GM21528 (cell line): ENCODE data around the gene PKN1.

ENCODE experiments used
- ATAC-seq: cut with Tn5 transposase; IDR thresholded peaks from one replicate; pipeline ENCODE4 v1.9.1; 2021; ENCODE audit warnings: mild to moderate bottlenecking, moderate library complexity; ENCODE audit not compliant: unreplicated experiment, low FRiP score

The PKN1 gene

DNA sequence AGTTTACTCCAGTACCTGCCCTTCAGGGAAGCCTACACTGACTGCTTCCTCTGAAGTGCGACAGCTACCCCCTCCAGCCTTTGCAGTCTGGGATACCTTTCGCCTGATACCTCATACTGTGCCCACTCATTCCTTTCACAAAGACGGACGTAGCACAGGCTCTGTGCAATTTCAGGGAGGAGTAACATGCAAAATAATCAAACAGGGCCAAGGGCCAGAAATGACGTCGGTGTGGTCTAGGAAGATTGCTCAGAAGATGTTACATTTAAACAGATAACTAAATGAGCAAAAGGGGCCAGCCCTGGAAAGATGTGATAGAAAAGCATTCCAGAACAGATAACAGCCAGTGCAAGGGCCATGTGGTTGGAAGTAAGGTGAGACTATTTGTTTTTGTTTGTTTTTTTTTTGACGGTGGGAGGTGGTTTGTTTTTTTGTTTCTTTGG, 7.4 kb upstream of the PKN1 start:
- ATAC-seq: no peak

- no peak for ATAC-seq
Measured at GRCh38 chr19:14427461-14427860, 5.6 kb upstream of the PKN1 start.

DNA sequence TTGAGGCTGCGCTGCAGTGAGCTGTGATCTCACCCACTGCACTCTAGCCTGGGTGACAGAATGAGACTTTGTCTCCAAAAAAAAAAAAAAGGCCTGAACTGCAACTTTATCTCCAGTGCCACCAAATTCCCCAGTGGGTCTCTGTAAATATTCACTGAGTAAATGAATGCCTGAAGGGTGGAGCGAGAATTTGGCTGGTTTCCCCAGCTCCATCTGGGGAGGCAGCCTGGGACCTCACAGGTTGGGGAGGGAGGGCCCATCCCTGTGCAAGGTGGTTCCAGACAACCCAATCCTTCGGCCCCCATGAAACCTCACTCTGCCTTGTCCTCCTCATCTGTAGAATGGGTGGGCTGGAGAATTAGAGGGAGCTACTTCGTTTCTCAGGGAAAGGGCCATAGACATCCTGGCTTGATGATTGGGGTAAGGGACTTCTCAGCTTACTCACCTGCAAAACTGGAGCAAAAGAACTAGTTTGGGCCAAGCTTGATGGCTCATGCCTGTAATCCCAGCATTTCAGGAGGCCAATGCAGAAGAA, 4.2 kb upstream of the PKN1 start:
- ATAC-seq: no peak

GRCh38 chr19:14430712-14431111, 2.4 kb upstream of the PKN1 start:
- ATAC-seq: no peak

DNA sequence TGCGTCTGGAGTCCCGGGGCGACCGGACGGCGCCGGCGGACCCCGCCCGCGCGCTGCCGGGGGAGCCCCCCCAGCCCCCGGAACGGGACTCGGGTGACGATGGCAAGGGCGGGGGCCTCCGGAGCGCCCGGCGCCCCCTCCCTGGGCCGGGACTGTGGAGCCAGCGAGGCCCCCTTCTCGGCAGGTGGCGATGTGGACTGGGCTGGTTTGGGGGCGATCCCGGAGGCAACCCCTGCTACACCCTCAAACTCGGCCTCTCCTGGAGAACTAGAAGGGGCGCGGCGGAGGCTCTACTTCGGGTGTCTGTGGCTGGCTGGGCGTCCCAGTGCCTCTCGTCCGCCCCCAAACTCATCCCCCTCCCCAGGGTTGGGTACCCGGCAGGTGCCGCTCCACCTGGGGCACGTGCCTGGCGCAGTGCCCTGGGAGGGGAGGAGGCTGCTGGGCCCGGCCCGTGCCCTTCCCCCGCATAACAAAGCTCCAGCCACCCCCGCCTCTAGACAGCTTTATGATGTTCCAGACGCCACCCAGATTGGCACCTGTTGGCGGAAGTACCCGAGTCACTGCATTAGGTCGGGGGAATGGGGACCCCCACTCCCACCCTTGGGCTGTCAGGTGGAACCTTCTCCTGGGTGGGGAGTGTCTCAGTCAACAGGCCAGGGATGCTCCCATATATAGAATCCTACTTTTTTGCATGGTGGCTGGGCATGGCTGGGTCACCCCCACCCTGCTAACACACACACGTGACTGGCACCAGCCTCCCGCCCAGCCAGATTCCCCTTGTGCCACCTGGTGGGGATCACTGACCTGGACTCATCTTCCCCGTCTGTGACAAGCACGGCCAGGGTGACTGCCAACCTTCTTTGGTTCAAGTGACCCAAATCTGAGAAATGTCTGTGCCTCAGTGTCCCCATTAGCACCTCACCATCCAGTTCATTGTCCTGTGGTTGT, 722 bp downstream of the PKN1 start:
- peak; percentile 22 for ATAC-seq

- no peak for ATAC-seq
Measured at GRCh38 chr19:14434543-14435319, 1.6 kb downstream of the PKN1 start.

DNA sequence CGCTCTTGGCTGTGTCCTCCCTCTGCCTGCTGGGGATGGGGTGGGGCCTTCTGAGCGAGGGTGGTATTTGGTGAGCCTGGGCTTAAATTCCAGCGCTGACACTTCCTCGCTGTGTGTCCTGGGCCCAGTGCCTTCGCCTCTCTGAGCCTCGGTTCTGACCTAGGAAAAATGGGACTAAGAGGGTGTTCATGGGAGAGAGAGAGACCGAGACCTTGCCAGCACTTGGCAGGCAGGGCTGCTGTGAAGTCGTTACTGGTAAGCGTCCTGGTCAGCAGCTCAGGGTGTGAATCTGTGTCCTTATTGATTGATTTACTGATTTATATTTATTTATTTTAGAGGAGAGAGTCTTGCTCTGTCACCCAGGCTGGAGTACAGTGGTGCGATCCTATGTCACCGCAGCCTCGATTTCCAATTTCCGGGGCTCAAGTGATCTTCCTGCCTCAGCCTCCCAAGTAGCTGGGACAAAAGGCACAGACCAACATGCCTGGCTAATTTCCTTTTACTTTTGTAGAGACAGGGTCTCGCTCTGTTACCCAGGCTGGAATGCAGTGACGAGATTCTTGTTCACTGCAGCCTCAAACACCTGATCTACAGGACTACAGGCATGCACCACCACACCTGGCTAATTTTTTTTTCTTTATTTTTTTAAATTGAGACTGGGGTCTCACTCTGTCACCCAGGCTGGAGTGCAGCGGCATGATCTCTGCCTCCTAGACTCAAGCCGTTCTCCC, 2.4 kb downstream of the PKN1 start:
- no peak for ATAC-seq

GRCh38 chr19:14437578-14438140, 4.6 kb downstream of the PKN1 start:
- ATAC-seq: no peak

GRCh38 chr19:14439014-14439413, 5.9 kb downstream of the PKN1 start:
- no peak for ATAC-seq

- peak; percentile 69 for ATAC-seq
Measured at GRCh38 chr19:14440049-14440448, 6.9 kb downstream of the PKN1 start.

DNA sequence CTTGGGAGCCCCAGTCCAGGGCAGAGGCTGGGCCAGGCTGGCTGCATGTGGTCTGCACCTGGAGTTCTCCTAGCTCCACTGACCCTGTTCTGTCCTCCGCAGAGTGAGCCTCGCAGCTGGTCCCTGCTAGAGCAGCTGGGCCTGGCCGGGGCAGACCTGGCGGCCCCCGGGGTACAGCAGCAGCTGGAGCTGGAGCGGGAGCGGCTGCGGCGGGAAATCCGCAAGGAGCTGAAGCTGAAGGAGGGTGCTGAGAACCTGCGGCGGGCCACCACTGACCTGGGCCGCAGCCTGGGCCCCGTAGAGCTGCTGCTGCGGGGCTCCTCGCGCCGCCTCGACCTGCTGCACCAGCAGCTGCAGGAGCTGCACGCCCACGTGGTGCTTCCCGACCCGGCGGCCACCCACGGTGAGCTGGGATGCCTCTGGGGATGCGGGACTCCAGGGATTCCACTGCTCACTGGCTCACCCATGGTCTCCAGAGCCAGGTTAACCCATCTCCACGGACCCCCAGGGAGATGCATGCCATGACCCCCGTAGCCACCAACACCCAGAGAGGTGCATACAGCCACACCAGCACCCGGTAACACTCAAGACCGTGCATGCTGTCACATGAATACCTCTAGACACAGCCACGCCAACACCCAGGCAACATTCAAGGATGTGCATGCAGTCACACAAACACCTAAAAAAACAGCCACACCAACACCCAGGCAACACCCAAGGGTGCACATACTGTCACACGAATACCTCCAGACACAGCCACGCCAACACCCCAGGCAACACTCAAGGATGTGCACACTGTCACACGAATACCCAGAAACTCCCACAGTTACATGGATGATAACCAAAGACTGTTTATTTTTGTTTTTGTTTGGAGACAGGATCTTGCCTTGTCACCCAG, 8.2 kb downstream of the PKN1 start:
- no peak for ATAC-seq

GRCh38 chr19:14442891-14443631, 10.0 kb downstream of the PKN1 start:
- no peak for ATAC-seq

GRCh38 chr19:14443632-14444216, 10.6 kb downstream of the PKN1 start:
- ATAC-seq: no peak

- ATAC-seq: no peak
Measured at GRCh38 chr19:14446336-14447036, 13.4 kb downstream of the PKN1 start.

- no peak for ATAC-seq
Measured at GRCh38 chr19:14449321-14449720, 16.2 kb downstream of the PKN1 start.

DNA sequence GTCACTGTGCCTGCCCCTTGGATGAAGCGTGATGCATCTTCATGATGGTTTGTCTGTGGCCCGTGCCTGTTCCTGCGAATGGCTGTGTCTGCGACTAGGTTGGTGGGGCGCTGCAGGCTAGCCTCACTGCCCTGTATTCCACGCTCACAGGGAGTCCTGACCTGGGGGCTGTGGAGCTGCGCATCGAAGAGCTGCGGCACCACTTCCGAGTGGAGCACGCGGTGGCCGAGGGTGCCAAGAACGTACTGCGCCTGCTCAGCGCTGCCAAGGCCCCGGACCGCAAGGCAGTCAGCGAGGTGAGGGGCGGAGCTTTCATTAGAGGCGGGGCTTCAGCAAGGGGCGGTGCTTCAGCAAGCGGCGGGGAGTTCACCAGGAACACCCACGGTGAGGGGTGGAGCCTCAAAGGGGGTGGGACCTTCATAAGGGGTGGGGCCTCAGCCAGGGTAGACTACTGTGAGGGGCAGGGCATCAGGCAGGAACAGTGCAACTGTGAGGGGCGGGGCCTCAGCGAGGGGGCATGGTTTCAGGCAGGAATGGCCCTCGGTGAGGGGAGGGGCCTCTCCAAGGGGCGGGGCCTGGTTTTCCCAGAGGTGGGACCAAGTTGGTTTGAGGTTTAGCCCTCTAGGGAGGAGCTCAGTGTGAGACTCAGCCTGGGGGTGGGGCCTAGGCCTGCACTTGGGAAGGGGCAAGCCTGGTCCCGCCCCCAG, 17.2 kb downstream of the PKN1 start:
- no peak for ATAC-seq

DNA sequence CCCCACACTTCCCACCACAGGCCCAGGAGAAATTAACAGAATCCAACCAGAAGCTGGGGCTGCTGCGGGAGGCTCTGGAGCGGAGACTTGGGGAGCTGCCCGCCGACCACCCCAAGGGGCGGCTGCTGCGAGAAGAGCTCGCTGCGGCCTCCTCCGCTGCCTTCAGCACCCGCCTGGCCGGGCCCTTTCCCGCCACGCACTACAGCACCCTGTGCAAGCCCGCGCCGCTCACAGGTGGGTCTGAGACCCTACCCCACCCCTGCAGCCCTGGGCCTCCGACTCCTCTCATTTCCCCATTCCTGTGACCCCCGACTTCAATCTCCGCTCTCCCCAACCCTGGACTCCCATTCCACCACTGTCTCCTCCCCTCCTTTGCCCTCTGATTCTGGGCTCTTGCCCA, 17.8 kb downstream of the PKN1 start:
- ATAC-seq: no peak
